Measurements from ENCODE around the gene RTN4RL2. TPM values are rescaled to one million over a fixed set of nuclear protein-coding genes. Genes with fewer than 3 reads are reported as not detected.

RTN4RL2 gene
- total RNA-seq, 4 donors from 2014 or later, result 0.48 TPM; not detected in 3

- in situ Hi-C loops (cut with MboI; ENCODE audit: low pct_ligation_motif_present in 1 of 4, low pct_unique_long_range_greater_than_20kb in 1 of 4, low sequenced_read_pairs in 3 of 4), result no loop called here
- intact Hi-C loops (cut with DNase I; ENCODE audit: low total_unique reads), result no loop called here
- TF ChIP-seq EP300 (IDR thresholded peaks at IDR 0.05; ENCODE audit: low read depth) (no peak), POLR2AphosphoS5 (IDR thresholded peaks at IDR 0.05) (peak in 1 of 3 donors; percentile 44), CTCF (IDR thresholded peaks at IDR 0.05) (no peak), POLR2A (IDR thresholded peaks at IDR 0.05) (no peak)
- no peaks in the 10 kb centered on the region for H3K9me3 ChIP-seq
- no peaks in the 10 kb centered on the region for H3K27me3 ChIP-seq
- 53 to 80% methylated on average over 1 to 15 of the region's 15 CpGs for WGBS, 2 donors (ENCODE audit: low coverage in 1 of 2)
- H3K27ac ChIP-seq, result peak overlapping the region; percentile 86 to 94 (median 88)
- H3K4me1 ChIP-seq, result peaks cover 18 to 47% (median 29%) of the 10 kb centered on the region in 4 donors
- peak overlapping the region in 2 of 4 donors; percentile 38 to 59 for H3K4me3 ChIP-seq
- no peaks in the 10 kb centered on the region for H3K36me3 ChIP-seq
- DNase-seq, result peak; percentile 51
Observed at GRCh38 chr11:57425565-57426438, 34.5 kb upstream of the RTN4RL2 start.

GRCh38 chr11:57426439-57426928, 33.8 kb upstream of the RTN4RL2 start:
- Histone ChIP-seq H3K4me3 (peak overlapping the region; percentile 29 to 59 (median 40)), H3K27me3 (no peaks in the 10 kb centered on the region), H3K9me3 (no peaks in the 10 kb centered on the region), H3K36me3 (no peaks in the 10 kb centered on the region), H3K4me1 (peaks cover 18 to 47% (median 29%) of the 10 kb centered on the region in 4 donors), H3K27ac (peak overlapping the region; percentile 86 to 94 (median 88))
- TF ChIP-seq EP300 (IDR thresholded peaks at IDR 0.05; ENCODE audit: low read depth) (no peak), CTCF (IDR thresholded peaks at IDR 0.05) (no peak), POLR2AphosphoS5 (IDR thresholded peaks at IDR 0.05) (no peak), POLR2A (IDR thresholded peaks at IDR 0.05) (no peak)
- WGBS, 2 donors (ENCODE audit: low coverage in 1 of 2), result 21 to 25% methylated on average over 8 to 16 of the region's 16 CpGs
- no peak for DNase-seq
- intact Hi-C loops (cut with DNase I; ENCODE audit: low total_unique reads), result no loop called here
- in situ Hi-C loops (cut with MboI; ENCODE audit: low pct_ligation_motif_present in 1 of 4, low pct_unique_long_range_greater_than_20kb in 1 of 4, low sequenced_read_pairs in 3 of 4), result no loop called here

DNA sequence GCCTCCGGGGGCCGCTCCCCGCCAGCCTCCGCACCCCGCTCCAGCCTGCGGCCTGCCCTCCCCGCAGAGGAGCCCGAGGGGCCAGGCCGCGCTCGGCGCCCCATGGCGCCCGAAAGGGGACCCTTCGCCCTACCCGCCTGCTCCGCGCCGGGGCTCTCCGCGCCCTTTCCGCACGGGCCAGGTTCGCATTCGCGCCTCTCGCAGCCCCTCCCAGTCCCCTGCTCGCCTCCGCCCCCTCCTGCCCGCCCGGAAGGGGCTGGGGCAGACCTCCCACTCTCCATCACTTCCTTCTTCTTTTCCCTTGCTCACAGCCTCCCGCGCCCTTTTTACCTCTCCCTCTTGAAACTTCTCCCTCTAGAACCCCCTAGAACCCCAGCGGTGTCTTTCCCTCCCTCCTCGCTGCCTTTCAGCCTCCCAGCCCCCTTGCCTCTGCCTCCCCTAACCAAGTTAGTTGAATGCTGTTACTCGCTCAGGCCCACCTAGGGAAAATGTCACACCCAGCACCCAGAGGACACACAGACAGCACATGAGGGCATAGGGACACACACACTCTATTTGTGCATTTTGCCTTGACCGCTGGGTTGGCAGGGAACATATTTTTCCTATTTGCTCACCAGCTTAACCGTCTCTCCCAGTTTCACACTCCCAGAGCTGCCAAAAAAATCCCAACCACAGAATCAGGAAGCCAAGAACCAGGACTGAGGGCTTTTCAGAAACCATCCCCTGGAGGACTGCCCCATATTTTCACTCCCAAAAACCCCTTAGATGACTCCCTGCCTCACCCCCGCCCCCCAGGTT, 33.2 kb upstream of the RTN4RL2 start, which contains the start of gene SLC43A3:
SLC43A3 (minus strand) TSS at position 193 of the 798 bp plus-strand sequence. CDS start 949 bp downstream, outside the sequence.
- WGBS, 2 donors (ENCODE audit: low coverage in 1 of 2), result 9 to 13% methylated on average over 7 to 36 of the region's 39 CpGs
- peak; percentile 66 for DNase-seq
- Histone ChIP-seq H3K9me3 (no peaks in the 10 kb centered on the region), H3K36me3 (no peaks in the 10 kb centered on the region), H3K4me1 (peaks cover 18 to 47% (median 29%) of the 10 kb centered on the region in 4 donors), H3K27ac (peak within 1 kb of the TSS; percentile 86 to 94 (median 88)), H3K4me3 (peak within 1 kb of the TSS; percentile 29 to 59 (median 40)), H3K27me3 (no peaks in the 10 kb centered on the region)
- TF ChIP-seq EP300 (IDR thresholded peaks at IDR 0.05; ENCODE audit: low read depth), result no peak
- TF ChIP-seq CTCF (IDR thresholded peaks at IDR 0.05), result no peak
- peak in 2 of 3 donors; percentile 1 to 34 for TF ChIP-seq POLR2AphosphoS5 (IDR thresholded peaks at IDR 0.05)
- peak; percentile 40 for TF ChIP-seq POLR2A (IDR thresholded peaks at IDR 0.05)
- intact Hi-C loops (cut with DNase I; ENCODE audit: low total_unique reads), result no loop called here
- in situ Hi-C loops (cut with MboI; ENCODE audit: low pct_ligation_motif_present in 1 of 4, low pct_unique_long_range_greater_than_20kb in 1 of 4, low sequenced_read_pairs in 3 of 4), result no loop called here

DNA sequence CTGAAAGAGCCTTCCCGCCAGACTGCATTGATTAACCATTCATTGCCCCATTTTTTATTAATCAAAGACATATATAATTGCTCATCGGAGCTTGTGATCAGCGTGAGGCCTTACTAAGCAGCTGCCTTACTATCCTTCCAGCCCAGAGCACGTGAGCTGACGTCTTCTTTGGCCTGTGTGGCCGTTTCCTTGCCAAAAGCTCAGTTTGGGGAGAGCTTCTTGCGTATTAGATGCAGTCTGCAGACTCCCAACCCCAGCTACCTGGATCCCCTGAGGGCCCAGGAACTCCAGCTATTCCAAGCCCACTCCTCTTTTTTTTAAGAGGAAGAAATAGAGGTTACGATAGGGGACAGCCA, 32.6 kb upstream of the RTN4RL2 start:
- in situ Hi-C loops (cut with MboI; ENCODE audit: low pct_ligation_motif_present in 1 of 4, low pct_unique_long_range_greater_than_20kb in 1 of 4, low sequenced_read_pairs in 3 of 4), result no loop called here
- WGBS, 2 donors (ENCODE audit: low coverage in 1 of 2), result 56 to 83% methylated on average over 2 to 8 of the region's 8 CpGs

More for the DNA sequence above, 32.6 kb upstream of the RTN4RL2 start:
- no peak overlapping the region for H3K4me3 ChIP-seq
- no peak for TF ChIP-seq CTCF (IDR thresholded peaks at IDR 0.05)
- TF ChIP-seq POLR2AphosphoS5 (IDR thresholded peaks at IDR 0.05), result peak in 1 of 3 donors; percentile 24
- no peak for TF ChIP-seq EP300 (IDR thresholded peaks at IDR 0.05; ENCODE audit: low read depth)
- DNase-seq, result peak; percentile 54
- H3K9me3 ChIP-seq, result no peaks in the 10 kb centered on the region
- H3K27ac ChIP-seq, result peak overlapping the region; percentile 86 to 94 (median 88)
- no peaks in the 10 kb centered on the region for H3K27me3 ChIP-seq
- intact Hi-C loops (cut with DNase I; ENCODE audit: low total_unique reads), result no loop called here
- H3K4me1 ChIP-seq, result peaks cover 18 to 47% (median 29%) of the 10 kb centered on the region in 4 donors
- H3K36me3 ChIP-seq, result no peaks in the 10 kb centered on the region
